Measurements from ENCODE around the gene RND1. TPM values are rescaled to one million over a fixed set of nuclear protein-coding genes. Genes with fewer than 3 reads are reported as not detected.

RND1 gene
- total and polyA plus RNA-seq, 2 of the 13 experiments (the other 11 are each of a cell fraction or from before 2014, with no cell fraction given) = 1.8 to 1.9 TPM

GRCh38 chr12:48815126-48816110 lies 50.3 kb downstream of the RND1 start (continued):
- TF ChIP-seq ZBED4 (CRISPR knock-in tag; IDR thresholded peaks at IDR 0.05; ENCODE audit: borderline replicate concordance) (no peak), ZFYVE20 (CRISPR knock-in tag; IDR thresholded peaks at IDR 0.05; ENCODE audit: borderline replicate concordance, low read depth) (no peak), AHDC1 (CRISPR knock-in tag; IDR thresholded peaks at IDR 0.05; ENCODE audit: borderline replicate concordance) (no peak), ZFP82 (CRISPR knock-in tag; IDR thresholded peaks at IDR 0.05; ENCODE audit: borderline replicate concordance) (no peak), TSC22D2 (CRISPR knock-in tag; IDR thresholded peaks at IDR 0.05; ENCODE audit: borderline replicate concordance) (no peak), HMGA1 (CRISPR knock-in tag; conservative IDR thresholded peaks at IDR 0.05) (no peak), ZNF883 (CRISPR knock-in tag; IDR thresholded peaks at IDR 0.05; ENCODE audit: not compliant biosample characterization) (no peak), DNMT1 (CRISPR knock-in tag; IDR thresholded peaks at IDR 0.05) (no peak), ADNP (CRISPR knock-in tag; IDR thresholded peaks at IDR 0.05) (no peak), REPIN1 (CRISPR knock-in tag; IDR thresholded peaks at IDR 0.05; ENCODE audit: borderline replicate concordance, low read depth) (no peak), NFE2L1 (CRISPR knock-in tag; IDR thresholded peaks at IDR 0.05; ENCODE audit: borderline replicate concordance) (no peak), ARHGAP35 (CRISPR knock-in tag; IDR thresholded peaks at IDR 0.05; ENCODE audit: borderline replicate concordance) (no peak), DMAP1 (CRISPR knock-in tag; IDR thresholded peaks at IDR 0.05) (no peak; the same call in 1 of the 2 replicates), NFIB (CRISPR knock-in tag; IDR thresholded peaks at IDR 0.05; ENCODE audit: borderline replicate concordance) (no peak), ZNF124 (CRISPR knock-in tag; IDR thresholded peaks at IDR 0.05) (no peak), ARID2 (CRISPR knock-in tag; IDR thresholded peaks at IDR 0.05; ENCODE audit: borderline replicate concordance) (no peak), GABPB1 (CRISPR knock-in tag; IDR thresholded peaks at IDR 0.05) (peak; percentile 62; the same call in 1 of the 2 replicates)

Data from HepG2 (cell line).